Activated T-helper 1 cell treated with Interleukin-2 at 50 U/mL for 16 hours (primary cell): ENCODE data around the gene FGF10.

ENCODE experiments used
- DNase-seq: peaks from one replicate; pipeline ENCODE4 v3.0.0-alpha.2; 2020; ENCODE audit warnings: low read depth

FGF10 gene

GRCh38 chr5:44257221-44257620 lies 132.0 kb downstream of the FGF10 start:
- DNase-seq = no peak
